HG02798 (cell line): Measurements from ENCODE around the gene SLCO3A1.
"Not testable (repeated sequence)": the region's sequence is repeated elsewhere in the genome, so short reads cannot be mapped to it uniquely, and the experiment has no call there.

Source experiments
- ATAC-seq: cut with Tn5 transposase; IDR thresholded peaks from one replicate; pipeline ENCODE4 v1.9.1; 2021; ENCODE audit warnings: mild to moderate bottlenecking; ENCODE audit not compliant: unreplicated experiment, poor library complexity

SLCO3A1 gene

GRCh38 chr15:92166029-92166428 lies 312.5 kb downstream of the SLCO3A1 start:
- ATAC-seq: no peak

- ATAC-seq: no peak
Measured at GRCh38 chr15:92166751-92167405, 313.4 kb downstream of the SLCO3A1 start.

GRCh38 chr15:92167451-92167850 lies 313.9 kb downstream of the SLCO3A1 start:
- ATAC-seq: no peak

- no peak for ATAC-seq
Measured at GRCh38 chr15:92168066-92168683, 314.7 kb downstream of the SLCO3A1 start.

- ATAC-seq: no peak
Measured at GRCh38 chr15:92170897-92171296, 317.4 kb downstream of the SLCO3A1 start.

- ATAC-seq: no peak
Measured at GRCh38 chr15:92178911-92179310, 325.4 kb downstream of the SLCO3A1 start.

GRCh38 chr15:92184142-92184541 lies 330.6 kb downstream of the SLCO3A1 start:
- ATAC-seq: no peak

GRCh38 chr15:92184679-92185230 lies 331.2 kb downstream of the SLCO3A1 start:
- no peak for ATAC-seq

- ATAC-seq: no peak
Measured at GRCh38 chr15:92187975-92188374, 334.5 kb downstream of the SLCO3A1 start.

- no peak for ATAC-seq
Measured at GRCh38 chr15:92189166-92189565, 335.7 kb downstream of the SLCO3A1 start.

- no peak for ATAC-seq
Measured at GRCh38 chr15:92195241-92195640, 341.7 kb downstream of the SLCO3A1 start.

GRCh38 chr15:92196342-92196741 lies 342.8 kb downstream of the SLCO3A1 start:
- ATAC-seq: no peak

GRCh38 chr15:92197746-92198145 lies 344.2 kb downstream of the SLCO3A1 start:
- no peak for ATAC-seq

- no peak for ATAC-seq
Measured at GRCh38 chr15:92200891-92201290, 347.4 kb downstream of the SLCO3A1 start.

- no peak for ATAC-seq
Measured at GRCh38 chr15:92205255-92205739, 351.8 kb downstream of the SLCO3A1 start.

GRCh38 chr15:92207601-92208000 lies 354.1 kb downstream of the SLCO3A1 start:
- not testable (repeated sequence) for ATAC-seq
